Fibroblast of skin of right biceps (primary cell): ENCODE data around the gene ALKBH7.
"Not testable (repeated sequence)": the region's sequence is repeated elsewhere in the genome, so short reads cannot be mapped to it uniquely, and the experiment has no call there.

Source experiments
- DNase-seq: peaks from one replicate; pipeline ENCODE4 v3.0.0-alpha.2; 2013

Gene ALKBH7

GRCh38 chr19:6372594-6373095, at the start of gene ALKBH7:
Gene ALKBH7 (plus strand): TSS chr19:6372794. CDS start chr19:6372821, 27 bp downstream.
- peak; percentile 100 for DNase-seq

- no peak for DNase-seq
These were observed 47.8 kb upstream of the ALKBH7 start for GRCh38 chr19:6324757-6325156.

DNA sequence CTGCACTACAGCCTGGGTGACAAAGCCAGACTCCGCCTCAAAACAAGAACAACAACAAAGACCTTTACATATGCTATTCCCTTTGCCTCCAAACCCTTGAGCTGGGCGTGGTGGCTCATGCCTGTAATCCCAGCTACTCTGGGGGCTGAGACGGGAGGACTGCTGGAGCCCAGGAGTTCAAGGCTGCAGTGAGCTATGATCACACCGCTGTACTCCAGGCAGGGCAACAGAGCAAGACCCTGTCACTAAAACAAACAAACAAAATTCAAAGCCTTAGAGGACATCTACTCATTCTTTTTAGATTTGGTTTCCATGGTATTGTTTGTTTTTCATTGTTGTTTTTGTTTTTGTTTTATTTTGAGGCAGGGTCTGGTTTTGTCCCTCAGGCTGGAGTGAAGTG, 47.0 kb upstream of the ALKBH7 start:
- DNase-seq: no peak

GRCh38 chr19:6326815-6327214, 45.8 kb upstream of the ALKBH7 start:
- no peak for DNase-seq

DNA sequence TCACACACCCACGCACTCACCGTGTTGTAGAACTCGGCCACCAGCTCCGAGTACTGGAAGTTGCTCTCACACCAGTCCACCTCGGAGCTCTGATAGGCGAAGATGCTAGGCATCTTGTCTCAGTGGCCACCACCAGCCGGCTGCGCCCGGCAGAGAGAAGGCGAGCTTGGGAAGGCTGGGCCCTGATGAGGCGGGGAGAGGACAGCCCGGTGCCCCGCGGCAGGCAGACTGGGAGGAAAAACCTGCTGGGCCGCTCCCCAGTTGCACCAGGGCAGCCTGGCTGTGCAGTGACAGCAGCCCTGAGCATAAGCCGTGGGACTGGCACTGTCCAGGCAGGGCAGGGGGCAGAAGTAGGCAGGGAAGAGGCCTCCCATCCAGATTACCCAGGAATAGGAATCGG, 39.2 kb upstream of the ALKBH7 start, which contains the start of gene ACER1:
Gene ACER1, minus strand, starts transcription at position 174 of the 400 bp plus-strand sequence. Its CDS starts 61 bp downstream, at position 113.
- no peak for DNase-seq

- DNase-seq: no peak
These were observed 37.9 kb upstream of the ALKBH7 start for GRCh38 chr19:6334490-6335285.

GRCh38 chr19:6340493-6341201, 31.9 kb upstream of the ALKBH7 start:
- DNase-seq: no peak

DNA sequence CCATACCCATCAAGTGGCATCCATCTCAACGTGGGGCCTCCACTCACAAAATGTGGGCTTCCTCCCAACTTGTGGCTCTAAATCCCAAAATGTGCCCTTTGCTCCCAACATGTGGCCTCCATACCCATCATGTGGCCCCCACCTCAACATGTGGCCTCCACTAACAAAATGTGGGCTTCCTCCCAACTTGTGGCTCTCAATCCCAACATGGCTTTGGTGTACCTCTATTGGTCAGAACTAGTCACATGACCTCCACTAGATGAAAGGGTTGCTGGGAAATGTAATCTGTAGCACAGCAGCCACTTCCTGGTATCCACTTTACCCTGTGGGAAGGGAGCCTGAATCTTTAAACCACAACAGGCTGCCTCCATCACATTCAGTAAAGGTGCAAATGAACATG, 29.1 kb upstream of the ALKBH7 start:
- DNase-seq: no peak

DNA sequence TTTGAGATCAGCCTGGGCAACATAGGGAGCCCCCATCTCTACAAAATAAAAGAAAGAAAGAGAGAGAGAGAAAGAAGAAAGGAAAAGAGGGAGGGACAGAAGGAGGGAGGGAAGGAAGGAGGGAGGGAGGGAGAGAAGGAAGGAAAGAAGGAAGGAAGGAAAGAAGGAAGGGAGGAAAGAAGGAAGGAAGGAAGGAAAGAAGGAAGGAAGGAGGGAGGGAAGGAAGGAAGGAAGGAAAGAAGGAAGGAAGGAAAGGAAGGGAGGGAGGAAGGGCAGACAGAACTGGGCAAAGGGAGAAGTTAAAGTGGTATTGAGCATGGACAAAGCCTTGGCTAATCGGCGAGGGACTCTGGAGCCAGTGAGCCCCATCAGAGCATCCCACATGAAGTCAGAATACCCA, 23.3 kb upstream of the ALKBH7 start:
- DNase-seq: not testable (repeated sequence)

- no peak for DNase-seq
These were observed 21.9 kb upstream of the ALKBH7 start for GRCh38 chr19:6350688-6351087.

DNA sequence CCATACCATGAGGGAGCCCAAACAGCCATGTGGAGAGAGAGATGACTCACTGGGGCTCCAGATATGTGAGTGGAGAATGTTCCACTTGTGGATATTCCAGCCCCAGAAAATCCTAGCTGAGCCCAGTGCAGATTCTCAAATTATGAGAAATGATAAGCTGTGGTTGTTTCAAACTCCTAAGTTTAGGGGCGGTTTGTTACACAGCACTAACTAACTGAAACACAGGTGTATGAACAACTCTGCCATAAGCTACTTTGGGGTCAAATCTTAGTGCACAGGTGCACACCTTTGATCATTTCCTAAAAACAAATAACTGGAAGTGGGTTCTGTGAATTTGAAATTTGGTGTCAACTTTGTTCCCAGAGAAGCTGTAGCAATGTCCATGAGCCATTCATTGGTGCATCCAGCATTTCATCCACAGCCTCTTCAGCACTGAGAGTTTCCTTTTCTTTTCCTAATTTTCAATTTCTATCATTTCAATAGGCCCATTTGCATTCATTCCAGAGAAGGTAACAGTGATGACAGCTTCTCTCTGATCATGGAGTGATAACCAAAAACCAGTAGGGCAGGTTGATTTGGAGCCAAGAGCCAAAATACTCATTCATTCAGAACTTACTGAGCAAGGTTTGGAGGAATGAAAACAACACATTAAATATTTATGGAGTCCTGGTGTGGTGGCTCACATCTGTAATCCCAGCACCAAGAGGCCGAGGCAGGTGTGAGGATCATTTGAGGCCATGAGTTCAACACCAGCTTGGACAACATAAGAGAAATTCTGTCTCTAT, 20.0 kb upstream of the ALKBH7 start:
- no peak for DNase-seq

GRCh38 chr19:6354098-6354674, 18.4 kb upstream of the ALKBH7 start:
- DNase-seq: no peak

DNA sequence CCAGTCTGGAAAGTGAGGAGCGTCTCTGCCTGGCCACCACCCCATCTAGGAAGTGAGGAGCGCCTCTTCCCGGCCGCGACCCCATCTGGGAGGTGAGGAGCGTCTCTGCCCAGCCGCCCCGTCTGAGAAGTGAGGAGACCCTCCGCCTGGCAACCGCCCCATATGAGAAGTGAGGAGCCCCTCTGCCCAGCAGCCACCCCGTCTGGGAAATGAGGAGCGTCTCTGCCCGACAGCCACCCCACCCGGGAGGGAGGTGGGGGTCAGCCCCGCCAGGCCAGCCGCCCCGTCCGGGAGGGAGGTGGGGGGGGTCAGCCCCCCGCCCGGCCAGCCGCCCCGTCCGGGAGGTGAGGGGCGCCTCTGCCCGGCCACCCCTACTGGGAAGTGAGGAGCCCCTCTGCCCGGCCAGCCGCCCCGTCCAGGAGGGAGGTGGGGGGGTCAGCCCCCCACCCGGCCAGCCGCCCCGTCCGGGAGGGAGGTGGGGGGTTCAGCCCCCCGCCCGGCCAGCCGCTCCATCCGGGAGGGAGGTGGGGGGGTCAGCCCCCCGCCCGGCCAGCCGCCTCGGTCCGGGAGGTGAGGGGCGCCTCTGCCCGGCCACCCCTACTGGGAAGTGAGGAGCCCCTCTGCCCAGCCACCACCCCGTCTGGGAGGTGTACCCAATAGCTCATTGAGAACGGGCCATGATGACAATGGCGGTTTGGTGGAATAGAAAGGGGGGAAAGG, 17.1 kb upstream of the ALKBH7 start:
- DNase-seq: not testable (repeated sequence)

DNA sequence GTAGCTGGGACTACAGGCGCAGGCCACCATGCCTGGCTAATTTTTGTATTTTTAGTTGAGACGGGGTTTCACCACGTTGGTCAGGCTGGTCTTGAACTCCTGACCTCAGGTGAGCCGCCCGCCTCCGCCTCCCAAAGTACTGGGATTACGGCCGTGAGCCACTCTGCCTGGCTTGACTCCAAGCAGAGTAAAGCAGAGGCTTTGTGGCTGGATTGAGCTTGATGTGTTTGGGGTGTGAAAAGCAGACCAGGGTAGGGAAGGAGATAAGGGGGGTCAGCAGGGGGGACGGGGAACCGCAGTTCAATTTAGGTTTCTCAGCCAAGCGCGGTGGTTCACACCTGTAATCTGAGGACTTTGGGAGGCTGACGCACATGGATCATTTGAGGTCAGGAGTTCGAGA, 15.4 kb upstream of the ALKBH7 start:
- DNase-seq: no peak

GRCh38 chr19:6358003-6358402, 14.6 kb upstream of the ALKBH7 start:
- no peak for DNase-seq

DNA sequence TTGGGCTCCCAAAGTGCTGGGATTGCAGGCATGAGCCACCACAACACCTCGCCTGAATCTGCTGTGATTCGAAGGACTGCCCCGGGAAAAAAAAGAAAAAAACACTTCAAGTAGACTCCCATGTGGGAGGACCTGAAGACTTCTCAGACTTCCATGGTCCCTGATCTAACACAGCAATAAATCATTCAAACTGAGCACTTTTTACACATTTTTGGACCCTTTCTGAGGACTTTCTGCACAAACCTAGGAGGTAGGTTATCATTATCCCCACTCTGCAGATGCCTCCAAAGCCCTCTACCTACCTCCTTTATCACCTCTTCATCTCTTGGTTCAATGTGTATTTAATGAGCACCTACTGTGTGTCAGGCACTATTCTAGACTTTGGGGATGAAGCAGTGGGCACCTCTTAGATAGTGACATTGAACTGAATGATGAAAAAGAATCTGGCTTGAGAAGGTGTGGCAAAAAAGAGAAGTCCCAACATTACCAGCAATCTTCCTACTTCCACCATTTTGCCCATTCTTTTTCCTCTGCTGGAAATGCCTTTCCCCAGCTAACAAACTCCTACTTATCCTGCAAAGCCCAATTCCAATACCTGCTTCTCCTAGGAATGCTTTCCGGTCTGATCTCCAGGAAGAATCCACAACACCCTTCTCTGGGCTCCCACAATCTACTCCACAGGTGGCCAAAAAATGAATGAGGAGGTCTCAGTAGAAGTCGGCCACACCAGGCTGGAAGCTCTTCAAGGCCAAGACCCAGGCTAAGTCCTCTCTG, 12.8 kb upstream of the ALKBH7 start:
- no peak for DNase-seq

DNA sequence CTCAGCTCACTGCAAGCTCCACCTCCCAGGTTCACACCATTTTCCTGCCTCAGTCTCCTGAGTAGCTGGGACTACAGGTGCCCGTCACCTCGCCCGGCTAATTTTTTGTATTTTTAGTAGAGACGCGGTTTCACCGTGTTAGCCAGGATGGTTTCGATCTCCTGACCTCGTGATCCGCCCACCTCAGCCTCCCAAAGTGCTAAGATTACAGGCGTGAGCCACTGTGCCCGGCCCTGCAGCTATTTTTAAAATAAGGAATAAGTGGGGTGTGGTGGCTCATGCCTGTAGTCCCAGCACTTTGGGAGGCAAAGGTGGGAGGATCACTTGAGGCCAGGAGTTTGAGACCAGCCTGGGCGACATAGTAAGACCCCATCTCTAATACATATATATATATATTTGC, 12.1 kb upstream of the ALKBH7 start:
- not testable (repeated sequence) for DNase-seq

DNA sequence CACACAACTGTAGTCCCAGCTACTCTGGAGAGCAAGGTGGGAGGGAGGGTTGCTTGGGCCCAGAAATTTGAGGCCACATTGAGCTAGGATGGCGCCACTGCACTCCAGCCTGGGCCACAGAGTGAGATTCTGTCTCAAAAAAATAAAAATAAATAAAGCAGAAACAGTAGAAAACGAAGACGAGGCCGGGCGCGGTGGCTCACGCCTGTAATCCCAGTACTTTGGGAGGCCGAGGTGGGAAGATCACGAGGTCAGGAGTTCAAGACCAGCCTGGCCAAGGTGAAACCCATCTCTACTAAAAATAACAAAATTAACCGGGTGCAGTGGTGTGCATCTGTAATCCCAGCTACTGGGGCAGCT, 11.8 kb upstream of the ALKBH7 start:
- not testable (repeated sequence) for DNase-seq

GRCh38 chr19:6362027-6362350, 10.6 kb upstream of the ALKBH7 start:
- peak; percentile 15 for DNase-seq

- no peak for DNase-seq
These were observed 10.2 kb upstream of the ALKBH7 start for GRCh38 chr19:6362351-6362801.

DNA sequence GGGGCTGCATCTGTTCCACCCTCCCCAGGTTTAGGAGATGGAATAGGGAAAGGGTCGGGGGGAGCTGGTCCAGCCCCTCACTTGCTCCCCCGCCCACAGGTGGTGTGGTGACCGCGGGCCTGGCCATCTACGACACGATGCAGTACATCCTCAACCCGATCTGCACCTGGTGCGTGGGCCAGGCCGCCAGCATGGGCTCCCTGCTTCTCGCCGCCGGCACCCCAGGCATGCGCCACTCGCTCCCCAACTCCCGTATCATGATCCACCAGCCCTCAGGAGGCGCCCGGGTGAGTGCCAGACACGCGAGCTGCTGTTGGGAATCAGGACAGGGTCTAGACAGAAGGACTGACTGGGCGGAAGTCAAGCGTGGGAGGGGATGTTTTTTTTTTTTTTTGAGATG, 8.2 kb upstream of the ALKBH7 start:
- DNase-seq: no peak
